GM12878 (cell line): ENCODE data around the gene PSENEN. TPM values are rescaled to one million over a fixed set of nuclear protein-coding genes. Genes with fewer than 3 reads are reported as not detected.

Experiments used
- ATAC-seq: fragments of 200-7000 bp; cut with Tn5 transposase; 3 replicates; pipeline ENCODE4 v1.9.1; 2020; ENCODE audit warnings: mild to moderate bottlenecking, moderate library complexity
- BruUV-seq: library from RNA; stranded (reverse); fragments of 400-500 nt; replicated peaks from 2 replicates; lab custom pipeline; 2021; lab: Mats Ljungman, UMichigan
- CTCF ChIA-PET: fragments of 300-600 bp; sonication (Branson Sonifier 250); formaldehyde crosslinking; extraction: SDS; loops from one replicate; lab custom pipeline; 2021; ENCODE audit warnings: inconsistent platforms; lab: Yijun Ruan, JAX
- POLR2A ChIA-PET: fragments of 350-600 bp; formaldehyde crosslinking; extraction: SDS; loops from one replicate; lab custom pipeline; 2021; ENCODE audit warnings: inconsistent platforms; lab: Charles Lee
- RAD21 ChIA-PET: fragments of 300-600 bp; sonication (Branson Sonifier 250); formaldehyde crosslinking; loops from one replicate; lab custom pipeline; 2023; ENCODE audit warnings: antibody characterized with exemption; ENCODE audit not compliant: unreplicated experiment; lab: Charles Lee
- SMC1A ChIA-PET: fragments of 300-600 bp; sonication (Branson Sonifier 250); formaldehyde crosslinking; loops from one replicate; lab custom pipeline; 2023; ENCODE audit not compliant: unreplicated experiment, uncharacterized antibody; lab: Charles Lee
- DNase-seq: peaks from one replicate; pipeline ENCODE4 v3.0.0-alpha.2; 2011; ENCODE audit warnings: low read depth, low spot score
- FAIRE-seq: peaks from 3 replicates; lab custom pipeline; 2011; peaks lifted over from hg19 to GRCh38; lab: Jason Lieb, UNC
- H2AFZ ChIP-seq: 2 replicates; pipeline ENCODE4 v1.6.0; 2011; ENCODE audit warnings: low read depth, low read length, control low read depth; ENCODE audit not compliant: control insufficient read depth
- H3K27ac ChIP-seq: 2 replicates; pipeline ENCODE4 v1.5.1; 2011; ENCODE audit warnings: control low read depth; ENCODE audit not compliant: control insufficient read depth, insufficient read depth
- H3K27me3 ChIP-seq, 2 experiments: replicated peaks in 1 of 2; 2 replicates each; pipeline versions ENCODE4 v1.6.0 to v1.6.1; 2011; ENCODE audit warnings: low read length in 1 of 2; ENCODE audit not compliant: control insufficient read depth in 2 of 2, insufficient read depth in 2 of 2
- H3K36me3 ChIP-seq, 2 experiments: 2 replicates each; pipeline ENCODE4 v1.5.1; 2011; ENCODE audit warnings: low read length in 1 of 2; ENCODE audit not compliant: control insufficient read depth in 2 of 2, insufficient read depth in 2 of 2
- H3K4me1 ChIP-seq: 2 replicates; pipeline ENCODE4 v1.6.1; 2011; ENCODE audit warnings: mild to moderate bottlenecking, low read length, moderate library complexity, mixed read lengths; ENCODE audit not compliant: control insufficient read depth, insufficient read depth
- H3K4me2 ChIP-seq: 2 replicates; pipeline ENCODE4 v1.6.0; 2011; ENCODE audit warnings: control low read depth; ENCODE audit not compliant: control insufficient read depth, insufficient read depth
- H3K4me3 ChIP-seq: fragments of 200-600 bp; sonication (generic); 2 replicates; pipeline ENCODE4 v1.5.1; 2016
- H3K79me2 ChIP-seq: 2 replicates; pipeline ENCODE4 v1.6.0; 2011; ENCODE audit warnings: low read length; ENCODE audit not compliant: control insufficient read depth, insufficient read depth
- H3K9ac ChIP-seq: 2 replicates; pipeline ENCODE4 v1.8.0; 2011; ENCODE audit warnings: low read length, control low read depth, mixed read lengths; ENCODE audit not compliant: control insufficient read depth, insufficient read depth
- H3K9me3 ChIP-seq: replicated peaks from 3 replicates; pipeline ENCODE4 v1.5.1; 2011; ENCODE audit warnings: mild to moderate bottlenecking, low read length; ENCODE audit not compliant: control insufficient read depth, insufficient read depth
- H4K20me1 ChIP-seq: 2 replicates; pipeline ENCODE4 v1.6.0; 2011; ENCODE audit not compliant: control insufficient read depth, insufficient read depth
- CBX5 ChIP-seq: sonication (generic); IDR thresholded peaks from 2 replicates; pipeline ENCODE4 v1.6.1; 2016; ENCODE audit warnings: low read depth, moderate library complexity, mild to moderate bottlenecking, inconsistent platforms
- EZH2 ChIP-seq: IDR thresholded peaks from 2 replicates; pipeline ENCODE4 v1.6.1; 2012; ENCODE audit warnings: low read depth, mild to moderate bottlenecking, control low read depth, inconsistent platforms, low read length, borderline replicate concordance; ENCODE audit not compliant: control insufficient read depth
- HDGF ChIP-seq: fragments of 450-650 bp; IDR thresholded peaks from 2 replicates; pipeline ENCODE4 v1.6.1; 2016; ENCODE audit warnings: antibody characterized with exemption
- IRF4 ChIP-seq: IDR thresholded peaks from 2 replicates; pipeline ENCODE4 v1.6.1; 2011; ENCODE audit warnings: low read depth, low read length
- MEF2A ChIP-seq: IDR thresholded peaks from 2 replicates; pipeline ENCODE4 v1.6.1; 2011; ENCODE audit warnings: low read depth, mild to moderate bottlenecking, low read length, moderate library complexity; ENCODE audit not compliant: insufficient read depth
- NBN ChIP-seq: fragments of 450-650 bp; IDR thresholded peaks from 2 replicates; pipeline ENCODE4 v1.6.1; 2016
- NFYA ChIP-seq: IDR thresholded peaks from 2 replicates; pipeline ENCODE4 v1.6.1; 2011; ENCODE audit warnings: low read depth, mild to moderate bottlenecking, low read length, improper control_type of control experiment, borderline replicate concordance
- NFYB ChIP-seq: IDR thresholded peaks from 2 replicates; pipeline ENCODE4 v1.6.1; 2011; ENCODE audit warnings: low read depth, mild to moderate bottlenecking, low read length, improper control_type of control experiment, moderate library complexity; ENCODE audit not compliant: insufficient read depth
- PBX3 ChIP-seq: IDR thresholded peaks from 2 replicates; pipeline ENCODE4 v1.6.1; 2011; ENCODE audit warnings: mild to moderate bottlenecking, low read depth, low read length, moderate library complexity; ENCODE audit not compliant: insufficient replicate concordance
- POU2F2 ChIP-seq: IDR thresholded peaks from 3 replicates; pipeline ENCODE4 v1.6.1; 2011; ENCODE audit warnings: low read depth, mild to moderate bottlenecking, low read length, borderline replicate concordance
- RAD21 ChIP-seq: IDR thresholded peaks from 2 replicates; pipeline ENCODE4 v1.6.1; 2011; ENCODE audit warnings: mild to moderate bottlenecking, low read depth, low read length, moderate library complexity; ENCODE audit not compliant: insufficient read depth
- RELA ChIP-seq: fragments of 450-650 bp; IDR thresholded peaks from 2 replicates; pipeline ENCODE4 v1.8.0; 2014; ENCODE audit warnings: borderline replicate concordance; ENCODE audit not compliant: partially characterized antibody
- SPI1 ChIP-seq: IDR thresholded peaks from 2 replicates; pipeline ENCODE4 v1.6.1; 2011; ENCODE audit warnings: low read depth, mild to moderate bottlenecking, low read length, moderate library complexity, borderline replicate concordance; ENCODE audit not compliant: insufficient read depth
- TCF7 ChIP-seq: IDR thresholded peaks from 2 replicates; pipeline ENCODE4 v1.6.1; 2014; ENCODE audit warnings: antibody characterized with exemption, borderline replicate concordance
- ZBED1 ChIP-seq: IDR thresholded peaks from 2 replicates; pipeline ENCODE4 v1.6.1; 2016; ENCODE audit warnings: borderline replicate concordance
- ZNF217 ChIP-seq: fragments of 450-650 bp; IDR thresholded peaks from 2 replicates; pipeline ENCODE4 v1.6.1; 2017; ENCODE audit warnings: antibody characterized with exemption, mild to moderate bottlenecking
- WGBS: methylation state at CpG from one replicate; pipeline ENCODE4 v1.1.6; 2016; ENCODE audit warnings: low lambda C conversion rate; ENCODE audit not compliant: insufficient replicate concordance, insufficient coverage; ENCODE audit errors: missing lambda C conversion rate; 5-methylcytosine and 5-hydroxymethylcytosine counted together
- in situ Hi-C: fragments of 300-500 bp; cut with MboI; formaldehyde crosslinking; loops from 9 replicates; pipeline ENCODE4 v1.14.3; 2018; ENCODE audit warnings: mixed read lengths
- intact Hi-C: fragments of 100-400 bp; cut with micrococcal nuclease; formaldehyde crosslinking; loops from one replicate; pipeline ENCODE4 v1.14.2; 2022; ENCODE audit not compliant: unreplicated experiment
- polyA plus RNA-seq, 11 experiments: library from polyadenylated mRNA; depleted of rRNA in 4 of 11; unstranded in 6 of 11; stranded (reverse) in 5 of 11; fragments of >200 nt; fragmentation: Nextera tagmentation in 4 of 11; fragmentation: Illumina TruSeq in 1 of 11; extraction: Ambion mirVana in 4 of 11; extraction: Trizol in 1 of 11; gene quantifications; 1 replicate in 1 of 11; 2 replicates in 10 of 11; pipeline versions ENCODE4 v1.2.1 to v1.2.3, GENCODE V29; 2011 to 2016; ENCODE audit warnings: inconsistent platforms in 2 of 11, missing spikeins in 2 of 11, low read depth in 1 of 11
- total RNA-seq, 4 experiments: library from RNA; depleted of rRNA in 3 of 4; stranded (reverse); fragments of >200 nt in 3 of 4; fragmentation: Illumina TruSeq in 1 of 4; extraction: Trizol in 1 of 4; gene quantifications; 2 replicates each; pipeline versions ENCODE4 v1.2.1 to v1.2.3, GENCODE V29; 2013 to 2021
- TF ChIP-seq, protein P1 (sequence below): fragments of 450-650 bp; formaldehyde crosslinking; IDR thresholded peaks from 2 replicates; pipeline ENCODE4 v1.4.0; 2022; ENCODE audit warnings: mild to moderate bottlenecking, moderate library complexity

The PSENEN gene
- total and polyA plus RNA-seq, 10 of the 15 experiments (the other 5 are each of a cell fraction or from before 2014, with no cell fraction given) = 14.4 to 178 (median 43.5) TPM

GRCh38 chr19:35744430-35745327 lies 772 bp upstream of the PSENEN start:
- peak overlapping the region; percentile 58 for H2AFZ ChIP-seq
- H3K4me3 ChIP-seq = peak overlapping the region; percentile 85
- BruUV-seq = no TSS peak
- in situ Hi-C loops = no loop called here
- H3K27ac ChIP-seq = peak overlapping the region; percentile 80
- ChIA-PET SMC1A (interaction anchor here (1.0 to 2.0 kb wide), 3 partner anchors 26 to 49 kb away, joined by 3 to 14 read pairs (median 8); no protein-coding TSS in a partner anchor), CTCF (interaction anchor here (0.6 to 4.3 kb wide), 7 partner anchors 30 to 316 kb away, joined by 3 to 18 read pairs (median 7); no protein-coding TSS in a partner anchor), RAD21 (interaction anchor here (0.7 to 2.3 kb wide), 7 partner anchors 13 to 187 kb away, joined by 3 to 10 read pairs (median 5); partner anchors contain the start of genes COX6B1 and HSPB6), POLR2A (interaction anchor here (0.6 to 7.1 kb wide), 12 partner anchors 7 to 312 kb away, joined by 3 to 91 read pairs (median 6); partner anchors contain the start of genes HSPB6 and PROSER3)
- no peaks in the 10 kb centered on the region for H3K9me3 ChIP-seq
- H3K27me3 ChIP-seq = no peaks in the 10 kb centered on the region
- peak; percentile 58 for ATAC-seq
- peak overlapping the region; percentile 90 for H3K4me2 ChIP-seq
- H3K36me3 ChIP-seq = peaks cover under 1 to 4% of the 10 kb centered on the region in 2 experiments; a peak in 1 of 4 replicates
- peak; percentile 89 for FAIRE-seq
- no peaks in the 10 kb centered on the region for H4K20me1 ChIP-seq
- 2% methylated on average over 41 of the region's 41 CpGs for WGBS
- peaks cover 35% of the 10 kb centered on the region for H3K4me1 ChIP-seq
- intact Hi-C loops = loop anchor here (1.0 to 2.0 kb wide), 2 partner anchors 14 to 27 kb away; partner anchors contain the start of gene PROSER3
- DNase-seq = peak; percentile 62
- H3K79me2 ChIP-seq = peaks cover 32% of the 10 kb centered on the region
- peak overlapping the region; percentile 77 for H3K9ac ChIP-seq
- TF ChIP-seq RELA = no peak
- no peak for TF ChIP-seq EZH2
- TF ChIP-seq PBX3 = peak; percentile 46
- TF ChIP-seq NFYB = peak; percentile 71; the same call in 1 of the 2 replicates
- TF ChIP-seq POU2F2 = no peak
- TF ChIP-seq SPI1 = peak; percentile 45; the same call in 1 of the 2 replicates
- no peak for TF ChIP-seq CBX5
- no peak for TF ChIP-seq NFYA
- TF ChIP-seq, protein P1, sequence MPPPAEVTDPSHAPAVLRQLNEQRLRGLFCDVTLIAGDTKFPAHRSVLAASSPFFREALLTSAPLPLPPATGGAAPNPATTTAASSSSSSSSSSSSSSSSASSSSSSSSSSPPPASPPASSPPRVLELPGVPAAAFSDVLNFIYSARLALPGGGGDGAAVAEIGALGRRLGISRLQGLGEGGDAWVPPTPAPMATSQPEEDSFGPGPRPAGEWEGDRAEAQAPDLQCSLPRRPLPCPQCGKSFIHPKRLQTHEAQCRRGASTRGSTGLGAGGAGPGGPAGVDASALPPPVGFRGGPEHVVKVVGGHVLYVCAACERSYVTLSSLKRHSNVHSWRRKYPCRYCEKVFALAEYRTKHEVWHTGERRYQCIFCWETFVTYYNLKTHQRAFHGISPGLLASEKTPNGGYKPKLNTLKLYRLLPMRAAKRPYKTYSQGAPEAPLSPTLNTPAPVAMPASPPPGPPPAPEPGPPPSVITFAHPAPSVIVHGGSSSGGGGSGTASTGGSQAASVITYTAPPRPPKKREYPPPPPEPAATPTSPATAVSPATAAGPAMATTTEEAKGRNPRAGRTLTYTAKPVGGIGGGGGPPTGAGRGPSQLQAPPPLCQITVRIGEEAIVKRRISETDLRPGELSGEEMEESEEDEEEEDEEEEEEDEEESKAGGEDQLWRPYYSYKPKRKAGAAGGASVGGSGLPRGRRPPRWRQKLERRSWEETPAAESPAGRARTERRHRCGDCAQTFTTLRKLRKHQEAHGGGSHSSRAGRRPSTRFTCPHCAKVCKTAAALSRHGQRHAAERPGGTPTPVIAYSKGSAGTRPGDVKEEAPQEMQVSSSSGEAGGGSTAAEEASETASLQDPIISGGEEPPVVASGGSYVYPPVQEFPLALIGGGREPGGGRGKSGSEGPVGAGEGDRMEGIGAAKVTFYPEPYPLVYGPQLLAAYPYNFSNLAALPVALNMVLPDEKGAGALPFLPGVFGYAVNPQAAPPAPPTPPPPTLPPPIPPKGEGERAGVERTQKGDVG (CRISPR knock-in tag) = no peak
- TF ChIP-seq RAD21 = no peak
- no peak for TF ChIP-seq MEF2A
- TF ChIP-seq HDGF = no peak
- peak; percentile 38 for TF ChIP-seq NBN
- no peak for TF ChIP-seq IRF4
- TF ChIP-seq ZNF217 = no peak
- no peak for TF ChIP-seq ZBED1
- no peak for TF ChIP-seq TCF7
